Nephron (organoid): ENCODE measurements around the gene KRTAP19-2.

Experiments
- H3K27ac Mint-ChIP-seq, 3 experiments: 2 replicates each; pipeline ENCODE4 v1.8.0; 2020; ENCODE audit warnings: mixed read lengths in 3 of 3, mild to moderate bottlenecking in 2 of 3, moderate library complexity in 1 of 3
- H3K27me3 Mint-ChIP-seq: 2 replicates; pipeline ENCODE4 v1.8.0; 2021; ENCODE audit warnings: low read depth, mild to moderate bottlenecking, moderate library complexity, mixed read lengths
- H3K36me3 Mint-ChIP-seq: 2 replicates; pipeline ENCODE4 v1.8.0; 2020; ENCODE audit warnings: low read depth, mixed read lengths
- H3K4me1 Mint-ChIP-seq: 2 replicates; pipeline ENCODE4 v1.8.0; 2020; ENCODE audit warnings: mixed read lengths
- H3K4me3 Mint-ChIP-seq, 3 experiments: 2 replicates each; pipeline ENCODE4 v1.8.0; 2020; ENCODE audit warnings: mild to moderate bottlenecking in 3 of 3, mixed read lengths in 3 of 3, moderate library complexity in 2 of 3
- H3K9me3 Mint-ChIP-seq: 2 replicates; pipeline ENCODE4 v1.8.0; 2020; ENCODE audit warnings: mixed read lengths
- TF ChIP-seq, protein P1 (sequence below), 3 experiments: fragments of 200-600 bp; sonication (generic); IDR thresholded peaks; one replicate each; pipeline ENCODE4 v1.5.0; 2021; ENCODE audit warnings: antibody characterized with exemption in 3 of 3; ENCODE audit not compliant: unreplicated experiment in 3 of 3

Gene KRTAP19-2

DNA sequence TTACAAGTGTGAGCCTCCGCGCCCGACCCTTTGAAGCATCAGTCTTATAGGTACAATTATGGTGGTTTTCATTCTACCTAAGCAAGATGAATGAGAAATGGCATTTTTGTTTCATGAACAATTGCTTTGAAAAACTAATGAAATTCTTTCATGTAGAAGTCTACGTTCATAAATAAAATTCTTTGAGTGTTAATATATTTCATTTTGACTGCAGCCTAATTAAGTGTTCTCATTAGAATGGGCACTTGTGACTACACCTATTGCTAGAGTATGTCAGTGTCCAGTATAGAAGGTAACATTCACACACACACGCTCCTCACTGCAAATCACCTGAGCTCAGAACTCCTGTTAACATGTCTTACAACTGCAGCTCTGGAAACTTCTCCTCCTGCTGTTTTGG is 47.3 kb downstream of the KRTAP19-2 start, which contains the start of gene KRTAP15-1:
Gene KRTAP15-1 (plus strand): TSS at position 301 of the 400 bp plus-strand sequence. CDS start 53 bp downstream, at position 354.
- H3K27me3 Mint-ChIP-seq: no peaks in the 10 kb centered on the region
- no peak within 1 kb of the TSS for H3K27ac Mint-ChIP-seq
- TF ChIP-seq, protein P1, sequence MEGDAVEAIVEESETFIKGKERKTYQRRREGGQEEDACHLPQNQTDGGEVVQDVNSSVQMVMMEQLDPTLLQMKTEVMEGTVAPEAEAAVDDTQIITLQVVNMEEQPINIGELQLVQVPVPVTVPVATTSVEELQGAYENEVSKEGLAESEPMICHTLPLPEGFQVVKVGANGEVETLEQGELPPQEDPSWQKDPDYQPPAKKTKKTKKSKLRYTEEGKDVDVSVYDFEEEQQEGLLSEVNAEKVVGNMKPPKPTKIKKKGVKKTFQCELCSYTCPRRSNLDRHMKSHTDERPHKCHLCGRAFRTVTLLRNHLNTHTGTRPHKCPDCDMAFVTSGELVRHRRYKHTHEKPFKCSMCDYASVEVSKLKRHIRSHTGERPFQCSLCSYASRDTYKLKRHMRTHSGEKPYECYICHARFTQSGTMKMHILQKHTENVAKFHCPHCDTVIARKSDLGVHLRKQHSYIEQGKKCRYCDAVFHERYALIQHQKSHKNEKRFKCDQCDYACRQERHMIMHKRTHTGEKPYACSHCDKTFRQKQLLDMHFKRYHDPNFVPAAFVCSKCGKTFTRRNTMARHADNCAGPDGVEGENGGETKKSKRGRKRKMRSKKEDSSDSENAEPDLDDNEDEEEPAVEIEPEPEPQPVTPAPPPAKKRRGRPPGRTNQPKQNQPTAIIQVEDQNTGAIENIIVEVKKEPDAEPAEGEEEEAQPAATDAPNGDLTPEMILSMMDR (IDR thresholded peaks at IDR 0.05; ENCODE audit: unreplicated experiment in 3 of 3): no peak
- no peaks in the 10 kb centered on the region for H3K36me3 Mint-ChIP-seq
- H3K4me1 Mint-ChIP-seq: no peaks in the 10 kb centered on the region
- H3K9me3 Mint-ChIP-seq: no peaks in the 10 kb centered on the region
- no peak within 1 kb of the TSS for H3K4me3 Mint-ChIP-seq
